HepG2 (cell line): ENCODE measurements around the gene KIR2DL1.
"Not testable (repeated sequence)": the region's sequence is repeated elsewhere in the genome, so short reads cannot be mapped to it uniquely, and the experiment has no call there.

Source experiments
- CTCF ChIP-seq: sonication (generic); formaldehyde crosslinking; IDR thresholded peaks from 2 replicates; pipeline ENCODE4 v1.5.0; 2020; ENCODE audit warnings: mild to moderate bottlenecking, missing genetic modification reagents, moderate library complexity
- POLR2AphosphoS5 ChIP-seq: IDR thresholded peaks from 2 replicates; pipeline ENCODE4 v1.6.1; 2012; ENCODE audit warnings: low read depth, low read length
- SAFB2 ChIP-seq: sonication (generic); formaldehyde crosslinking; IDR thresholded peaks from 2 replicates; pipeline ENCODE4 v1.5.1; 2020; ENCODE audit warnings: missing genetic modification reagents, low read depth, mild to moderate bottlenecking, borderline replicate concordance
- SMAD3 ChIP-seq: sonication (generic); formaldehyde crosslinking; IDR thresholded peaks from 2 replicates; pipeline ENCODE4 v1.4.0; 2020; ENCODE audit warnings: missing genetic modification reagents
- ZNF550 ChIP-seq: sonication (generic); formaldehyde crosslinking; IDR thresholded peaks from 2 replicates; pipeline ENCODE4 v1.4.0; 2020; ENCODE audit warnings: mild to moderate bottlenecking, missing genetic modification reagents, borderline replicate concordance
- ZNF709 ChIP-seq: sonication (generic); formaldehyde crosslinking; IDR thresholded peaks from 2 replicates; pipeline ENCODE4 v1.5.0; 2020; ENCODE audit warnings: mild to moderate bottlenecking, missing genetic modification reagents

GRCh38 chr19:54772666-54773065 lies 3.1 kb downstream of the KIR2DL1 start:
- not testable (repeated sequence) for TF ChIP-seq CTCF; ZNF550 (CRISPR knock-in tag); SMAD3; ZNF709 (CRISPR knock-in tag); POLR2AphosphoS5; SAFB2 (CRISPR knock-in tag)
